Mononuclear cell (primary cell): ENCODE data around the gene POLR1A. TPM values are rescaled to one million over a fixed set of nuclear protein-coding genes. Genes with fewer than 3 reads are reported as not detected.

Experiments
- H3K27me3 ChIP-seq: 2 replicates; pipeline ENCODE4 v1.6.0; 2011; ENCODE audit warnings: low read length, control low read depth; ENCODE audit not compliant: insufficient read depth
- H3K4me1 ChIP-seq: 2 replicates; pipeline ENCODE4 v1.5.1; 2011; ENCODE audit warnings: mild to moderate bottlenecking, low read length, control low read depth; ENCODE audit not compliant: insufficient read depth
- H3K4me3 ChIP-seq: 2 replicates; pipeline ENCODE4 v1.5.1; 2011; ENCODE audit warnings: mild to moderate bottlenecking, low read length, moderate library complexity
- H3K9me3 ChIP-seq: 2 replicates; pipeline ENCODE4 v1.5.1; 2011; ENCODE audit warnings: low read depth, mild to moderate bottlenecking, control low read depth, low read length
- total RNA-seq: library from RNA; depleted of rRNA; stranded (reverse); fragments of >200 nt; gene quantifications from one replicate; pipeline ENCODE4 v1.2.3, GENCODE V29; 2012

The POLR1A gene
- total RNA-seq, 1 donor, result 6.1 TPM

- Histone ChIP-seq H3K27me3 (no peaks in the 10 kb centered on the region), H3K9me3 (no peaks in the 10 kb centered on the region), H3K4me3 (no peak overlapping the region), H3K4me1 (peaks cover 26% of the 10 kb centered on the region)
These were observed 30.9 kb downstream of the POLR1A start for GRCh38 chr2:86074811-86075210.

- Histone ChIP-seq H3K4me3 (no peak overlapping the region), H3K4me1 (peaks cover 20% of the 10 kb centered on the region), H3K27me3 (no peaks in the 10 kb centered on the region), H3K9me3 (no peaks in the 10 kb centered on the region)
These were observed 31.4 kb downstream of the POLR1A start for GRCh38 chr2:86074256-86074655.

GRCh38 chr2:86073225-86073624 is 32.5 kb downstream of the POLR1A start:
- Histone ChIP-seq H3K9me3 (no peaks in the 10 kb centered on the region), H3K27me3 (no peaks in the 10 kb centered on the region), H3K4me1 (peaks cover 20% of the 10 kb centered on the region), H3K4me3 (no peak overlapping the region)

GRCh38 chr2:86072271-86072858 is 33.3 kb downstream of the POLR1A start:
- Histone ChIP-seq H3K27me3 (no peaks in the 10 kb centered on the region), H3K9me3 (no peaks in the 10 kb centered on the region), H3K4me3 (no peak overlapping the region), H3K4me1 (peaks cover 23% of the 10 kb centered on the region)

GRCh38 chr2:86070868-86071267 is 34.8 kb downstream of the POLR1A start:
- Histone ChIP-seq H3K27me3 (no peaks in the 10 kb centered on the region), H3K4me1 (peaks cover 23% of the 10 kb centered on the region), H3K9me3 (no peaks in the 10 kb centered on the region), H3K4me3 (no peak overlapping the region)

- Histone ChIP-seq H3K4me3 (no peak overlapping the region), H3K27me3 (no peaks in the 10 kb centered on the region), H3K4me1 (peaks cover 23% of the 10 kb centered on the region), H3K9me3 (no peaks in the 10 kb centered on the region)
These were observed 35.8 kb downstream of the POLR1A start for GRCh38 chr2:86069783-86070339.

- Histone ChIP-seq H3K9me3 (no peaks in the 10 kb centered on the region), H3K4me3 (no peak overlapping the region), H3K27me3 (no peaks in the 10 kb centered on the region), H3K4me1 (peaks cover 23% of the 10 kb centered on the region)
These were observed 36.5 kb downstream of the POLR1A start for GRCh38 chr2:86069091-86069685.

- H3K4me3 ChIP-seq, result no peak overlapping the region
- no peaks in the 10 kb centered on the region for H3K27me3 ChIP-seq
- H3K9me3 ChIP-seq, result no peaks in the 10 kb centered on the region
- peaks cover 23% of the 10 kb centered on the region for H3K4me1 ChIP-seq
These were observed 37.0 kb downstream of the POLR1A start for GRCh38 chr2:86068648-86069047.

- H3K4me1 ChIP-seq, result peaks cover 23% of the 10 kb centered on the region
- no peaks in the 10 kb centered on the region for H3K9me3 ChIP-seq
- H3K4me3 ChIP-seq, result no peak overlapping the region
- H3K27me3 ChIP-seq, result no peaks in the 10 kb centered on the region
These were observed 37.5 kb downstream of the POLR1A start for GRCh38 chr2:86068136-86068588.

GRCh38 chr2:86066915-86067314 is 38.8 kb downstream of the POLR1A start:
- H3K4me3 ChIP-seq, result no peak overlapping the region

GRCh38 chr2:86066007-86066578 is 39.6 kb downstream of the POLR1A start:
- H3K4me1 ChIP-seq, result peaks cover 9% of the 10 kb centered on the region
- no peaks in the 10 kb centered on the region for H3K9me3 ChIP-seq
- H3K27me3 ChIP-seq, result no peaks in the 10 kb centered on the region
- H3K4me3 ChIP-seq, result no peak overlapping the region

More at GRCh38 chr2:86066915-86067314, 38.8 kb downstream of the POLR1A start:
- H3K27me3 ChIP-seq, result no peaks in the 10 kb centered on the region
- no peaks in the 10 kb centered on the region for H3K9me3 ChIP-seq
- peaks cover 10% of the 10 kb centered on the region for H3K4me1 ChIP-seq

- Histone ChIP-seq H3K4me3 (no peak overlapping the region), H3K27me3 (no peaks in the 10 kb centered on the region), H3K9me3 (no peaks in the 10 kb centered on the region), H3K4me1 (peaks cover 9% of the 10 kb centered on the region)
These were observed 40.2 kb downstream of the POLR1A start for GRCh38 chr2:86065512-86065911.

- Histone ChIP-seq H3K9me3 (no peaks in the 10 kb centered on the region), H3K4me1 (peaks cover 9% of the 10 kb centered on the region), H3K4me3 (no peak overlapping the region), H3K27me3 (no peaks in the 10 kb centered on the region)
These were observed 41.7 kb downstream of the POLR1A start for GRCh38 chr2:86064006-86064405.

- Histone ChIP-seq H3K9me3 (no peaks in the 10 kb centered on the region), H3K4me1 (no peaks in the 10 kb centered on the region), H3K27me3 (no peaks in the 10 kb centered on the region), H3K4me3 (no peak overlapping the region)
These were observed 43.6 kb downstream of the POLR1A start for GRCh38 chr2:86062043-86062442.

- Histone ChIP-seq H3K4me3 (no peak overlapping the region), H3K9me3 (no peaks in the 10 kb centered on the region), H3K4me1 (no peaks in the 10 kb centered on the region), H3K27me3 (no peaks in the 10 kb centered on the region)
These were observed 48.9 kb downstream of the POLR1A start for GRCh38 chr2:86056590-86057331.
